Stimulated activated CD4-positive, alpha-beta T cell treated with anti-CD3 and anti-CD28 coated beads, TNF-alpha, amount 100 ng/mL, for 24 hours (primary cell): ENCODE measurements around the gene ARSH.
"Not testable (repeated sequence)": the region's sequence is repeated elsewhere in the genome, so short reads cannot be mapped to it uniquely, and the experiment has no call there.

ENCODE experiments used
- DNase-seq, 3 experiments: peaks; one replicate each; pipeline ENCODE4 v3.0.0-alpha.2; 2020; ENCODE audit warnings: low read depth in 3 of 3

The ARSH gene, protein sequence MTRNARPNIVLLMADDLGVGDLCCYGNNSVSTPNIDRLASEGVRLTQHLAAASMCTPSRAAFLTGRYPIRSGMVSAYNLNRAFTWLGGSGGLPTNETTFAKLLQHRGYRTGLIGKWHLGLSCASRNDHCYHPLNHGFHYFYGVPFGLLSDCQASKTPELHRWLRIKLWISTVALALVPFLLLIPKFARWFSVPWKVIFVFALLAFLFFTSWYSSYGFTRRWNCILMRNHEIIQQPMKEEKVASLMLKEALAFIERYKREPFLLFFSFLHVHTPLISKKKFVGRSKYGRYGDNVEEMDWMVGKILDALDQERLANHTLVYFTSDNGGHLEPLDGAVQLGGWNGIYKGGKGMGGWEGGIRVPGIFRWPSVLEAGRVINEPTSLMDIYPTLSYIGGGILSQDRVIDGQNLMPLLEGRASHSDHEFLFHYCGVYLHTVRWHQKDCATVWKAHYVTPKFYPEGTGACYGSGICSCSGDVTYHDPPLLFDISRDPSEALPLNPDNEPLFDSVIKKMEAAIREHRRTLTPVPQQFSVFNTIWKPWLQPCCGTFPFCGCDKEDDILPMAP

GRCh38 chrX:3006495-3006894 lies at the start of gene ARSH:
Gene ARSH, plus strand, starts transcription at chrX:3006546. Its CDS starts 67 bp downstream, at chrX:3006613.
- DNase-seq: no peak

DNA sequence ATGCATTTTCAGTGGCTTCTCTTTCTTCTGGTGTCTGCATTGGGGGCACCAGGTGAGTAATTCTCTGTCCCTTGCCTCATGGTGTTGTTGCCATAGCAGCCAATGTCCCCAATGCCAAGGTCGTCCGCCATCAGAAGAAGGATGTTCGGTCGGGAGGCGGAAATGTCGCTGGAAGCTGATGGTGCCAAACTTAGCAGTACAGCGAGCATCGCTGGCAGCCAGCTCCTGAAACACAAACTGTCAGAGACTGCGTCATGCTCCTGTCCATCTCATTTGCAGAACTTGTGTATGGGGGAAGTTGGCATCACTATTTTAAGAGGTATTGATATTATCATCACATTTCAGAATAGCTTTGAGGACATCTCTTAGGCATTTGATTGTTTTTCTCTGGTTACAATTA lies 48.1 kb upstream of the ARSH start:
- DNase-seq: no peak

GRCh38 chrX:2960861-2961515 lies 45.4 kb upstream of the ARSH start:
- no peak for DNase-seq

- no peak for DNase-seq
These were observed 44.0 kb upstream of the ARSH start for GRCh38 chrX:2962381-2962780.

DNA sequence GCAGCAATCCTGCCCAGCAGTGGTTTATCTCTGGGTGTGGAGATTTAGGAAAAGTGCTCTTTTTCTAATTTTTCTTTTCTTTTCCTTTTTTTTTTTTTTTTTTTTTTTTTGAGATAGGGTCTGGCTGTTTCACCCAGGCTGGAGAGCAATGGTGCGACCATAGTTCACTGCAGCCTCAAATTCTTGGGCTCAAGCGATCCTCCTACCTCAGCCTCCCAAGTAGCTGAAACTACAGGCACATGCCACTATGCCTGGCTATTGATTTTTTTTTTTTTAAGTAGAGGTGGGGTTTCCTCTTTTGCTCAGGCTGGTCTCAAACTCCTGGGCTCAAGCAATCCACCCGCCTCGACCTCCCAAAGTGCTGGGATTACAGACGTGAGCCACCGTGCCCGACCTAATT lies 42.9 kb upstream of the ARSH start:
- not testable (repeated sequence) for DNase-seq

DNA sequence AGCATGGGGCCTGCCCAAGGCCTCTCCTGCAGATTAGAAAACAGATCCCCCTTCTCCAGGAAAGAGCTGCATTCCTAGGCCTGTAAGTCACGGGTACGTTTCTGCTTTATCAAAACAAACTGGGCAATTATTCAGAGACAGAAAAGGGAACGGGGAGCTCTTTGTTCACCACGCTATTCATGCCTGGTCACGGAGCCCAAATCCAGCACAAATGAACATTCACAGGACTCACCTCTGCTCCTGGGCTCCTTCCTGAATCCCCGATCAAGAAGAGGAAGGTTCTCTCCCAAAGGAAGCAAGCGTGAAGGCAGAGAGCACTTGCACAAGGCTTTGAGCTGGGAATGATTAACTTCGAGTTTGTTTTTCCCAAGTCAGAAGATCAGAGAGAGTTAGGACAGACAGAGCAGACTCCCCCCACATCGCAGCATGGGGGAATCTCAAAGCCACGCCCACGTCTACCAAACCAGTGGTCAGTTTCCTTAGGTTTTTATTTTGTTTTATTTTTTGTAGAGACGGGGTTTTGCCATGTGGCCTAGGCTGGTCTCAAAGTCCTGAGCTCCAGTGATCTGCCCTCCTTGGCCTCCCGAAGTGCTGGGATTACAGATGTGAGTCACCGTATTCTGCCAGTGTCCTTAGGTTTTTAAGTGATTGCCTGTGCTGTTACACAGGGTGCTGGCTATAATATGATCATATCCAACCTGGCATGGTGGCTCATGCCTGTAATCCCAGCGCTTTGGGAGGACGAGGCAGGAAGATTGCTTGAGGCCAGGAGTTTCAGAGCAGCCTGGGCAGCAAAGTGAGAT lies 42.2 kb upstream of the ARSH start:
- not testable (repeated sequence) for DNase-seq

DNA sequence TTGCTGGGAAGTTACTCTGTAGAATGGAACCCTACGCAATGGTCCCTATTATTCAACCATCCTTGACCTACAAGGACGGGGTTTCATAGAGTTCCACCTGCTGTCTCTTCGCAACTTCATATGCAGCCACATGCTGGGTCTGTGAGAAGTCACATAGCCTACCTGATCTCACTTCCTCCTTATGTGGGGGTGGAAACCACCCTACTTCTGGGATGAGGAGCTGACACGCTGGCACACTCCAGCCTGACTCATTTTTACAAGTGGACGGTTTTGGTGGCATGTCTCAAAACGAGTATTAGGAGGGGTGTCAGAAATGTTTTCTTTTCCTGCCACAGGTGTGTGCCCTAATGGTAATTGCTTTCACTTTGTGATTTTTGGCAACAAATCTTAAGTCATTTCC lies 40.4 kb upstream of the ARSH start:
- no peak for DNase-seq

DNA sequence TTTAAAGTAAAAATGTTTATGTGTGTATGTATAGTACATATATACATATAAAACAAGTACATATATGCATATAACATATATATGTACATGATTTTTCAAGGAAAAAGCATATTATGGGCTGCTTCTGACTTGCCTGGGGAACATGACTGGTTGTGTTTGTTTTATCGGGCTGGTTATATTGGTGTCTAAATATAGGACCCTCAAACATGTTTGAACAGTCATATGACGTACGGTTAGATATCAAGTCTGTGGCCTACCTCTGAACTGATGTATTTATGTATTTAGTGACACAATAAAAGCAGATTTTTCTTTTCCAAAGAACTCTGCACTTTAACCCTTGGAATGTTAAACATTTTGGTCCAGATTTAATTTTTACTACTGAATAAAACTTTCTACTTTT lies 39.3 kb upstream of the ARSH start:
- DNase-seq: no peak

DNA sequence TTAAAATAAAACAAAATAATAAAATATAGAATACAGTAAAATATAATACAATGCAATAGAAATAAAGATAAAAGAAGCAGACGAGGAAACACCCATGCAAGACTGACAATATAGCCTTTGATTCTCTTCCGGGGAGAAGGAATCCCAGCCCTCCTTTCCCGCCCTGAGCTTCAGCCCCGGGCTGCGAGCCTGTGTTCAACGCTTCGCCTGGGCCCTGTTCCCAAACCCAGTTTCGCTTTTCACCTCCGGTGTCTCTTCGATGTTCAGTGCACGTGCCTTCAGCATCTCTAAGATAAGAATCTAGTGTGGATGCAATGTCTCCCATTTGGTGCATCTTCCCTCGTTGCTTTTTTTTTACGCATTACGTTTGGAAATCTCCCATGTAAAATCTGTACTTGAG lies 38.8 kb upstream of the ARSH start:
- DNase-seq: no peak

- DNase-seq: peak in 2 of 3 experiments; percentile 0 to 25
These were observed 38.1 kb upstream of the ARSH start for GRCh38 chrX:2967998-2968909.

GRCh38 chrX:2969021-2969420 lies 37.3 kb upstream of the ARSH start:
- no peak for DNase-seq

DNA sequence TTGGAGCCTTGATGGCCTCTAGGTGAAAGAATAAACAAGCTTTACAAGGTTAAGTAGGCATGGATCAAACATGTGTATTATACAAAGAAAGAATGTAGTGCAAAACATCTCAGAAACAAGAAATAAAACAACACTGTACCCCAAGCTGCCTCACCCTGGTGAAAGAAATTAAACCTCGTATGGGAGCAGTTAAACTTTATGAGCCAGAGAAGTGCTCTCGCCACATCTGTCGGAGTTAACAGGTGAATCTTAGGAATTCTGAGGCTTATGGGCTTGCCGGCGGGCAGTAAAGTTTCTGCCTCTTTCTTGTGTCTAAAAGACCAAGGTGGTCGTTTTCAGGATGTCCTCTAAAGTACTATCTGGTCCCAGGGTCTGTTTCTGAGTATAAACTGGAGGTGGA lies 34.0 kb upstream of the ARSH start:
- DNase-seq: no peak

- no peak for DNase-seq
These were observed 31.4 kb upstream of the ARSH start for GRCh38 chrX:2974961-2975360.

DNA sequence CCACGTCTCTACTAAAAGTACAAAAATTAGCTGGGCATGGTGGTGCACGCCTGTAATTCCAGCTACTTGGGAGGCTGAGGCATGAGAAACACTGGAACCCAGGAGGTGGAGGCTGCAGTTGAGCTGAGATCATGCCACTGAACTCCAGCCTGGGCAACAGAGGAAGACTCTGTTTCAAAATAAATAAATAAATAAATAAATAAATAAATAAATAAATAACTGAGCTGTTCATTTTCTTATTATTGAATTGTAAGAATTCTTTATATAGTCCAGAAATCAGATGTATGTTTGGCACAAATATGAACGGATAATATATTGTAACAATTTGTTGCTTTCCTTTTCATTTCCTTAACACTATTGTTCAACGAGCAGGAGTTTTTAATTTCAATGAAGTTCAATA lies 27.7 kb upstream of the ARSH start:
- not testable (repeated sequence) for DNase-seq

DNA sequence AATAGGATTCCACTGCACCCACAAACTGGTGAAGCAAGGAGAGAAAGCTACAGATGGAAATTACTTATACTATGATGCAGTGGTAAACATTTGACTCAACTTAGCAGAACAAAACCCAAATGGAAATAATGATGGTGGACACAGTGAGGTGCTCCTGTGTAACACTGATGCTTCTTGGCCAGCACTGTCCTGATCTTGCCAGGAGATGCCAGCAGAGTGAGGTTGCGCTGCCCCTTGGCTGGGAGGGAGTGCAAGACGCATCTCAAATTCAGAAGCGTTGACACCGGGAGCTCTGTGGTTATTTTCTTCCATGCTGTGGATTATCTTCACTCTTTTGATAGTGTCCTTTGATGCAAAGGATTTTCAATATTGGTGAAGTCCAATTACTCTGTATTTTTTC lies 22.0 kb upstream of the ARSH start:
- DNase-seq: no peak

DNA sequence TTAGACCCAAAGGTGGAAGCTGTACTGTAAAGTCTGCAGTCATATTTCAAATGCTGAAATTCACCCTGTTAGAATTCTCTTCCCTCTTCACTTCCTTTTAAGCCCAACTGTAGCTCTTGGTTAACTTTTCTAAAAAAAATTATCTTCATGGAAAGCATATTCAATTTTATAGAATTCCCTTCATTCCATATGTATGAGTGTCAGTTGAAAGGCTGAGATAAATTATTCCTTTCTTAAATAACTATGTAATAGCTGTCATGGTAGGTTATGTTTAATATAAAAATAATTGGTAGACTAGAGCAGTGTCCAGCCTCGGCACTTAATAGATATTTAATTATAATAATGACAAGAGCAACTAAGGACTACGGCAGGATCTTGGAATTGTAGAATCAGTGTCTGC lies 16.8 kb upstream of the ARSH start:
- DNase-seq: no peak

DNA sequence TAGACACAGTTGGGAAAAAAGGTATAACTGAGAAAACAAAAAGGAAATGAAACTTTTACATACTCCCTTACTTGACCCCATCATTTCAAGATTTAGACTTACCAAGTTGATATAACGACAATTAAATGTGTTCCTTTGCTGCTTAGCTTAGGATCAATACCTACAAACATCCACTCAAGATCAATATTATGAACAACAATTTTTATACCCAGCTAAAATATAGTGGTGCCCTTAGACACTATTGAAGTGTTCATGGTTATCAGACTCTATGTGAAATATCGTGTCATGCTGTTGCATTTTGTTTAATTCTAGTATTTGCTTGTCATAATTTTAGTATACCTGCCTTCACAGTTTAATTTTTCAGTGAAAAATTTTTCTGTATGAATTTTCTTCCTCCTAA lies 4.2 kb downstream of the ARSH start:
- no peak for DNase-seq

- no peak for DNase-seq
These were observed 11.1 kb downstream of the ARSH start for GRCh38 chrX:3017492-3017891.

- DNase-seq: no peak
These were observed 17.8 kb downstream of the ARSH start for GRCh38 chrX:3024176-3024575.

GRCh38 chrX:3026074-3026815 lies 19.9 kb downstream of the ARSH start:
- DNase-seq: no peak
